Skeletal muscle cell (primary cell): ENCODE data around the gene MAJIN.
"Not testable (repeated sequence)": the region's sequence is repeated elsewhere in the genome, so short reads cannot be mapped to it uniquely, and the experiment has no call there.

Source experiments
- DNase-seq: peaks from one replicate; pipeline ENCODE4 v3.0.0-alpha.2; 2010; ENCODE audit warnings: low read depth
- H3K4me3 ChIP-seq: 2 replicates; pipeline ENCODE4 v1.5.1; 2011; ENCODE audit warnings: low read depth, mild to moderate bottlenecking, control low read depth, low read length, moderate library complexity

The MAJIN gene

DNA sequence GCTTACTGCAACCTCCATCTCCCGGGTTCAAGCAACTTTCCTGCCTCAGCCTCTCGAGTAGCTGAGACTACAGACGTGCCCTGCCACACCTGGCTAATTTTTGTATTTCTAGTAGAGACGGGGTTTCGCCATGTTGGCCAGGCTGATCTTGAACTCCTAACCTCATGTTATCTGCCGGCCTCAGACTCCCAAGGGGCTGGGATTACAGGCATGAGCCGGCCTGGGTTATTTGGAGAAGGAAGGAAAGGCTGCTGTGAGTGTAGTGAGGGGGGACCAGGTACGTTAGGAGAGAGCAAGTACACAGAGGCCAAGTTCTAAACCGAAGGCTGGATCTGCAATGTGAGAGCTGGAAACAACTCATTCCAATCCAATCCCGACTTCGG lies 24.4 kb upstream of the MAJIN start:
- H3K4me3 ChIP-seq, result no peak overlapping the region
- DNase-seq, result no peak

DNA sequence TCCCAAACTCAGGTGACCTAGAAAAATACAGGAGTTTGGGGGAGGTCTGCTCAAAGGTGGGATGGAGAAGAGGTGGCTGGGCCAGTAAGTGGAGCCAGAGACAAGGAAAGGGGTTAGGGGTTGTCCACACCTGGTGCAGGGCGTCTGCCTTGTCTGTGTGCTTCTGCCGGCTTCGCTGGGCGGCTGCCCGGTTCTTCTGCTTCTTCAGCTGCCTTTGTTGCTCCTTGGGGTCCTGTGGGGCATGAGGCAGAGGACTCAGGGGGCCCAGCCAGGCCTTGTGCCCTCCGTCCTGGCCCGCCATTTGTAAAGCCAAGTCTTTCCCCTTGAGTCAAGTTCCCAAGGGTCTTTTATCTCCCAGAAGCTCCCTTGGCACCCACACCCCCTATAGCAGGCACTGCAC lies 22.4 kb upstream of the MAJIN start:
- no peak for DNase-seq
- no peak overlapping the region for H3K4me3 ChIP-seq

GRCh38 chr11:64990222-64990923 lies 18.5 kb upstream of the MAJIN start:
- no peak for DNase-seq
- no peak overlapping the region for H3K4me3 ChIP-seq

- no peak for DNase-seq
- no peak overlapping the region for H3K4me3 ChIP-seq
Measured at GRCh38 chr11:64989416-64989815, 17.5 kb upstream of the MAJIN start.

DNA sequence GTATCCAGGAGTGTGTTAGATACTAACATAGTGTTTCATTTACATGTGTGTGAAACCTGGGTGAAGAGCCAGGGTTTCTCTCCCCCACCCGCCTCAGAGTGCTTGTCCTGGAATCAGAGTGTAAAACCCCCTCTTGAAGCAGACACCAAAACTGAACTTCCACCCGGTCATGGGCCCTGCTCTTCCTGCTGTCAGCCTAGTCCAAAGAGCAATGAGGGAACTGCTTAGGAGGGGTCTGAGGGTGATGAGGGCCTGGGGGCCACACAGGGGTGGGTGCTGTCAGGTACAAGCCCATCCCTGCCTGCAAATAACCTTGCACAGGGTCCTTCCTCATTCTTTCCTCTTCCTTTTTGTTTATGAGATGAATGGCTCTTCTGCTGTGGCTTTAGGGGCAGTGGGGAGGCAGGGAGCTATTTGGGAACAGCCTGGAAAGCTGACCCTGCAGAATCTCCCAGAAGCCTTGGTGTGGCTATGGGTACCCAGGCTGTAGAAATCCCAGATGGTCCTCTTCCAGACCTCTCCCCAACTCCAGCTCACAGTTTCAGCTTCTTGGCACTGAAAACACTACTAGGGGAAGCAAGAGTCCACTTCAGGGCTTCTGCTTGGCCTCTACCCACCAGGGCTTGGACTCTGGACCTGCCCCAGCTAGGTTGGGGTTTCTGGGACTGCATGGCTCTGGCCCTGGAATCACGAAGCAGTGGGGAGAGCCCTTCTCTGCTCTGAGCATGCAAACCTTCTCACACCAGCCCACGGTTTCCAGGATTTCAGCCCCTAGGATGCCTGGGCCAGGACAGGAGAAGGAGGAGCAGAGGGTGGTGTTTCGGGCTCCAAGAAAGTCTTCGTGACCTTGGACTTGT lies 16.3 kb upstream of the MAJIN start:
- no peak for DNase-seq
- H3K4me3 ChIP-seq, result no peak overlapping the region

- not testable (repeated sequence) for H3K4me3 ChIP-seq, DNase-seq
Measured at GRCh38 chr11:64983339-64983738, 11.4 kb upstream of the MAJIN start.

DNA sequence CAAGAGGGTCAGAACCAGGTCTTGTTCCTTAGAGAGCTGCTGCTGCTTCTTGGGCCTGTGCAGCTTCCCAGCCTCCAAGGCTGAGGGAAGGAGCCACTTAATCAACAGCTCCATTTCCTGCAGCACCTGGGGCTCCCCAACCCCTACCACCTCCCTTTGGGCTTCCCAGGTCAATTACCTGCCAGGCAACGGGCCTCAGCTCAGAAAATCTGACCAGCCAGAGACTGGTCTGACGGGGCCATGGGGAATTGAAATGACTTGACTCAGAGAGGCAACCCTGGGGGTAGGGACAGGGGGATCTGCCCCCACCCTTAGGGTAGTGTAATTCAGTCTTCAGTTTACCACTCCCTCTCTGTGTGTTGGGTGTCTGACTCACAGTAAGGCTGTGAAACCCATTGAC lies 4.7 kb upstream of the MAJIN start:
- no peak overlapping the region for H3K4me3 ChIP-seq
- no peak for DNase-seq

DNA sequence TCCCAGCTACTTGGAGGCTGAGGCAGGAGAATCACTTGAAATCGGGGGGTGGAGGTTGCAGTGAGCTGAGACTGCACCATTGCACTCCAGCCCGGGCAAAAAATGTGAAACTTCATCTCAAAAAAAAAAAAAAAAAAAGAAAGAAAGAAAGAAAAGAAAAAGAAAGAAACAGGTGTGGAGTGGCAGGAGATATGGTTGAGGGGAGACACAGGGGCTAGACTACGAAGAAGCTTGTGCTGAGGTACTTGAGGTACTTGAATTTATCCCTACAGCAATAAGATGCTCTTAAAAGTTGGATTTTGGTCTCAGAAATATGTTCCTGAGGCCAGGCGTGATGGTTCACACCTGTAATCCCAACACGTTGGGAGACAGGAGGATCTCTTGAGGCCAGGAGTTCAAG lies 2.2 kb upstream of the MAJIN start:
- DNase-seq, result no peak
- no peak overlapping the region for H3K4me3 ChIP-seq

GRCh38 chr11:64970731-64971151 lies 1.2 kb downstream of the MAJIN start:
- no peak for DNase-seq
- H3K4me3 ChIP-seq, result no peak overlapping the region

GRCh38 chr11:64969209-64969608 lies 2.7 kb downstream of the MAJIN start:
- no peak overlapping the region for H3K4me3 ChIP-seq
- peak; percentile 23 for DNase-seq

- DNase-seq, result no peak
Measured at GRCh38 chr11:64967375-64967774, 4.5 kb downstream of the MAJIN start.

DNA sequence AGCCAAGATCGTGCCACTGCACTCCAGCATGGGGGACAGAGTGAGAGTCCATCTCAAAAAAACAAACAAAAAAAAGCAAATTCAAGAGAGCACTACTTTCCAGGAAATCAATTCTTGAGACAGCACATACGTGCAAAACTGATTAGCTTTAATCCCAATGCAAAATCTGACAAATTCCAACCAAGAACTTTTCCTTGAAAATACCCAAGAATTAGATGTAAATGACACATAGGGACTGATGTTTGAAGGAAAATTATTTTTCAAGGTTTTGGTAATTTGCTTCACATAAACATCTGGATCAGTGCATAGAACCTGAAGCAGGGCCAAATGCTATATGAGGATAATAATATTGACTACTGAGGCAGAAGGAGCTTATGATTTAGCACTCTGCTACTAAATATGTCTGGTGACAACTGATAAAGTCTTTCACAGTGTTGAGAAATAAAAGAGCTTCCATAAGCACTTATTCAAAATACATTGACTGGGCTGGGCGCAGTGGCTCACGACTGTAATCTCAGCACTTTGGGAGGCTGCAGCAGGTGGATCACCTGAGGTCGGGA lies 8.8 kb downstream of the MAJIN start:
- H3K4me3 ChIP-seq, result no peak overlapping the region
- DNase-seq, result no peak

More at GRCh38 chr11:64967375-64967774, 4.5 kb downstream of the MAJIN start:
- H3K4me3 ChIP-seq, result no peak overlapping the region

GRCh38 chr11:64960719-64961118 lies 11.2 kb downstream of the MAJIN start:
- H3K4me3 ChIP-seq, result no peak overlapping the region
- no peak for DNase-seq

DNA sequence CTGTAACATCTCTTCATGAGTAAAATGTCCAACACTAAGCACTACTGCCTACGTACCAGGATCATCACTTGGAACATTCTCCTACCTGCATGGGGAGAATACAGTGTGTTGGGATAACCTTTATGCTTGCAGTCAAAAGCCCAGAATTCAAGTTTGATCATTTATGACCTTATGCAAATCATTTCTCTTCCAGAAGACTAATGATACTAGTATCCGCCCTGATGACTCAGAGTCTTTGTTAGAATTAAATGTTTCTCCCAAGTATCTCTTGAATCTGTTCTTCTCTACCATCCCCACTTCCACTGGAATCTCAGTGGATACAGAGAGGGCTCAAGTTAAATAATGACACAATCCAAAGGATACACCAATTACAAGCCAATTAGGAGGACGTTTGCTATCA lies 12.4 kb downstream of the MAJIN start:
- no peak for DNase-seq

GRCh38 chr11:64954201-64954600 lies 17.7 kb downstream of the MAJIN start:
- DNase-seq, result no peak
- no peak overlapping the region for H3K4me3 ChIP-seq

More for the DNA sequence above, 12.4 kb downstream of the MAJIN start:
- H3K4me3 ChIP-seq, result no peak overlapping the region

DNA sequence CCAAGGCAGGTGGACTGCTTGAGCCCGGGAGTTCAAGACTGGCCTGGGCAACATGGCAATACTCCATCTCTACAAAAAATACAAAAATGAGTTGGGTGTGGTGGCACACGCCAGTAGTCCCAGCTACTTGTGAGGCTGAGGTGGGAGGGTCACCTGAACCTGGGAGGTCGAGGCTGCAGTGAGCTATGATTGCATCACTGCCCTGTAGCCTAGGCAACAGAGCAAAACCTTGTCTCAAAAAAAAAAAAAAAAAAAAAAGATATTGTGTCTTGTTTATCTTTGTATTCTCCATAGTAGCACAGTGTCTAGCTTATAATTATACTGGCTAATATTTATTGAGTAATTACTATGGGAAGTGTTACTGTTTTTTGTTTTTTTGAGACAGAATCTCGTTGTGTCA lies 20.4 kb downstream of the MAJIN start:
- H3K4me3 ChIP-seq, result no peak overlapping the region
- DNase-seq, result no peak

- H3K4me3 ChIP-seq, result no peak overlapping the region
- DNase-seq, result no peak
Measured at GRCh38 chr11:64947208-64947814, 24.6 kb downstream of the MAJIN start.

- no peak overlapping the region for H3K4me3 ChIP-seq
- no peak for DNase-seq
Measured at GRCh38 chr11:64936539-64936938, 35.4 kb downstream of the MAJIN start.

- H3K4me3 ChIP-seq, result no peak within 1 kb of the TSS
- peak; percentile 13 for DNase-seq
Measured at GRCh38 chr11:64935359-64936081, 36.4 kb downstream of the MAJIN start, which contains the start of gene GPHA2. TSS of gene GPHA2 (minus strand) at chr11:64935893. CDS start at chr11:64935460, 433 bp downstream.
